LNCAP (cell line): ENCODE measurements around the gene SLC24A3.

ENCODE experiments used
- TF ChIP-seq, protein P1 (sequence below): fragments of 450-650 bp; IDR thresholded peaks from 2 replicates; pipeline ENCODE4 v1.5.1; 2017; ENCODE audit warnings: mild to moderate bottlenecking

The SLC24A3 gene

DNA sequence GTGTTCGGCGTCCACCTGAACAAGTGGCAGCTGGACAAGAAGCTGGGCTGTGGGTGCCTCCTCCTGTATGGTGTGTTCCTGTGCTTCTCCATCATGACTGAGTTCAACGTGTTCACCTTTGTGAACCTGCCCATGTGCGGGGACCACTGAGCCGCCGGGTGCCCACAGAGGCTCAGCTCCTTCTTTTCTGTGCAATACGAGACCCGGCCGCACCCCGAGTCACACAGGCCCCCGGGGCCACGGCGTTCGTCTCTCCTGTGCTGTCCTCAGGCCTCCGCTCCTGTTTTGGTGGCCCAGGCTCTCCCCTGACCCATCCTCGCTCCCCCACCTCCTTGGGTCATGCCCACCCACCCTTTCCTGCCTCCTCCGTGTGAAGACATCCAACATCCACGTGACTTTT lies 508.5 kb downstream of the SLC24A3 start:
- TF ChIP-seq, protein P1, sequence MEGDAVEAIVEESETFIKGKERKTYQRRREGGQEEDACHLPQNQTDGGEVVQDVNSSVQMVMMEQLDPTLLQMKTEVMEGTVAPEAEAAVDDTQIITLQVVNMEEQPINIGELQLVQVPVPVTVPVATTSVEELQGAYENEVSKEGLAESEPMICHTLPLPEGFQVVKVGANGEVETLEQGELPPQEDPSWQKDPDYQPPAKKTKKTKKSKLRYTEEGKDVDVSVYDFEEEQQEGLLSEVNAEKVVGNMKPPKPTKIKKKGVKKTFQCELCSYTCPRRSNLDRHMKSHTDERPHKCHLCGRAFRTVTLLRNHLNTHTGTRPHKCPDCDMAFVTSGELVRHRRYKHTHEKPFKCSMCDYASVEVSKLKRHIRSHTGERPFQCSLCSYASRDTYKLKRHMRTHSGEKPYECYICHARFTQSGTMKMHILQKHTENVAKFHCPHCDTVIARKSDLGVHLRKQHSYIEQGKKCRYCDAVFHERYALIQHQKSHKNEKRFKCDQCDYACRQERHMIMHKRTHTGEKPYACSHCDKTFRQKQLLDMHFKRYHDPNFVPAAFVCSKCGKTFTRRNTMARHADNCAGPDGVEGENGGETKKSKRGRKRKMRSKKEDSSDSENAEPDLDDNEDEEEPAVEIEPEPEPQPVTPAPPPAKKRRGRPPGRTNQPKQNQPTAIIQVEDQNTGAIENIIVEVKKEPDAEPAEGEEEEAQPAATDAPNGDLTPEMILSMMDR = no peak

DNA sequence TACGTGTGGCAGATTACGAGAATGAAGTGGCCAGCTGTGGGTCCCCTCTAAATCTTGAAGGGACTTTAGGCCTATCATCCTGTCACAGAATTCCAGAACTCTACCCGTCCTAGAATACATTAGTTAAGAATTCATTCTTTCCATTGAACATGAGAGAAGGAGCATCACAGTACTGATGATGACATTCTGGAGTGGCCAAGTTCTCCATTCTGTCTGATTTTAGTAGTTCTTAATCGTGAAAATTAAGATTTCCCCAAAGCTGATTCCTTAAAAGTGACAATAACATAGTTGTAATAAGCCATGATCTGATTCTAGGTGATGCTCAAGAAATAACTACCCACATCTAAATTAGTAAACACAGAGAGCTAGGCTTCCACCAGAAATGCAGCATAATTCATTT lies 510.6 kb downstream of the SLC24A3 start:
- TF ChIP-seq, protein P1 = no peak

GRCh38 chr20:19723813-19724430 lies 511.5 kb downstream of the SLC24A3 start:
- TF ChIP-seq, protein P1 = no peak

DNA sequence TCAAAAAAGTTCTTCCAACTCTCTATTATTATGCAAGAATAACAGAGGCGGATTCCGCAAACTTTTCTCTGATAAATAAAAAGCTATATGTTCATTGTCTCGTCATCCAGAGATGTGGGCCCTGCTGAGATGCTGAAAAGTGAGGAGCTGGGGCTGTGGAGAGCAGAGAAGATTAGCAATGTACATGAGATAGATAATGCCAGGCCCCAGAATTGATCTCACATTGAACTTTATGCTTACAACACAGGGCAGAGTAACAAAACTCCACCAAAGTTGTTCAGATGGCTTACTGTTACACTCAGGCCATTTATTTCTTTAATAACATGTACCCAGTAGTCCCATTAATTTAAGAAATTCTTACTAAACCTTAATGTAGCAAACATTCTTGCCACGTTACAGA lies 512.9 kb downstream of the SLC24A3 start:
- TF ChIP-seq, protein P1 = no peak

GRCh38 chr20:19725814-19726525 lies 513.5 kb downstream of the SLC24A3 start:
- TF ChIP-seq, protein P1 = no peak

- TF ChIP-seq, protein P1 = no peak
Measured at GRCh38 chr20:19727251-19727847, 514.9 kb downstream of the SLC24A3 start.

- TF ChIP-seq, protein P1 = no peak
Measured at GRCh38 chr20:19729672-19730071, 517.2 kb downstream of the SLC24A3 start.
